Endothelial cell of coronary artery (primary cell): Measurements from ENCODE around the gene FAM169A. TPM values are rescaled to one million over a fixed set of nuclear protein-coding genes. Genes with fewer than 3 reads are reported as not detected.

ENCODE experiments used
- total RNA-seq: library from RNA; depleted of rRNA; stranded (reverse); fragments of >200 nt; gene quantifications from 2 replicates; pipeline ENCODE4 v1.2.3, GENCODE V29; 2014

The FAM169A gene, protein sequence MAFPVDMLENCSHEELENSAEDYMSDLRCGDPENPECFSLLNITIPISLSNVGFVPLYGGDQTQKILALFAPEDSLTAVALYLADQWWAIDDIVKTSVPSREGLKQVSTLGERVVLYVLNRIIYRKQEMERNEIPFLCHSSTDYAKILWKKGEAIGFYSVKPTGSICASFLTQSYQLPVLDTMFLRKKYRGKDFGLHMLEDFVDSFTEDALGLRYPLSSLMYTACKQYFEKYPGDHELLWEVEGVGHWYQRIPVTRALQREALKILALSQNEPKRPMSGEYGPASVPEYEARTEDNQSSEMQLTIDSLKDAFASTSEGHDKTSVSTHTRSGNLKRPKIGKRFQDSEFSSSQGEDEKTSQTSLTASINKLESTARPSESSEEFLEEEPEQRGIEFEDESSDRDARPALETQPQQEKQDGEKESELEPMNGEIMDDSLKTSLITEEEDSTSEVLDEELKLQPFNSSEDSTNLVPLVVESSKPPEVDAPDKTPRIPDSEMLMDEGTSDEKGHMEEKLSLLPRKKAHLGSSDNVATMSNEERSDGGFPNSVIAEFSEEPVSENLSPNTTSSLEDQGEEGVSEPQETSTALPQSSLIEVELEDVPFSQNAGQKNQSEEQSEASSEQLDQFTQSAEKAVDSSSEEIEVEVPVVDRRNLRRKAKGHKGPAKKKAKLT
- 0.28 and 0.45 TPM in 2 replicates for total RNA-seq

DNA sequence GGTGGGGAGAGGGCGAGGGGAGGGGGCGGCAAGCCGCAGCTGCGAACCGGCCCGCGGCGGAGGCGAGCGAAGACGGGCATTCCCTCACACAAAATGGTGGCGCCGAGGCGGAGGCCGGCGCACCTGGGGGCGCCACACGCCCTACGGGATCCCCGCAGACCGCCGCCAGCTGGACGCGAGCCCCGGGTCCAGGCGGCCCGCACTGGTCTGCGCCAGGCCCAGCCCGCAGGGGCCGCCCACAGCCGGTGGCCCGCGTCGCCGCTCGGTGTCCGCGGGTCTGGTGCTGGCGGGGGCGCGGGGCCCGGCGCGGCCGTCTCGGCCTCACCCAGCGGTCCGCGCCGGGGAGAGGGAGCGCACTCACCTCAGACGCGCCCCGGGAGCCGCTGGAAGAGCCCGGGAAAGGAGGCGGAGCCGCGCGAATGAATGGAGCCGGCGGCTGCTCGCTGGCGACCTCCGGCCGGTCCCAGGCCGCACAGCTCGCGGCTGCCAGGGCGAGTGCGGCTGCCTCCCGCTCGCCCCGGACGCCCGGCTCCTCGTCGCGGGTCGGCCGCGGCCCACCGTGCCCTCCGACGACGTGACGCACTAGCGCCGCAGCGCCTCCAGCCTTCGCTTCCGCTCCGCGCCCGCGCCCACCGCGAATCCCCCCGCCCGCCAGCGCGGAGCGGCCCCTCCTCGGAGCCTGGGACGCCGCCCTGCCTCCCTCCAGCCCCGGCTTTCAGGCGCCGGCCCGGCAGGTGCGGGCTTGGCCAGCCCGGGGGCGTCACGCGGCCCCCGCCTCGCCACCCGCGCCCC is at the start of gene FAM169A:
Gene FAM169A, minus strand, starts transcription at position 584 of the 792 bp plus-strand sequence. CDS start 24,711 bp downstream, outside the sequence.

GRCh38 chr5:74766849-74767578 is 99.2 kb downstream of the FAM169A start, which contains the start of the genes GFM2 and NSA2:
Gene GFM2, minus strand, starts transcription at chr5:74767117. Its CDS starts 3,375 bp downstream, at chr5:74763742.
Gene NSA2, plus strand, starts transcription at chr5:74767249. Its CDS starts 112 bp downstream, at chr5:74767361.

Other genes with a start within 250 kb of the FAM169A start
- gene ENC1, start 225.7 kb downstream of the FAM169A start, total RNA-seq: 126 and 134 TPM in 2 replicates
- 180 and 182 TPM in 2 replicates for gene HEXB, start 181.2 kb downstream of the FAM169A start, total RNA-seq
- gene GFM2, start 99.3 kb downstream of the FAM169A start, total RNA-seq: 32.5 and 39.4 TPM in 2 replicates
- 94.5 and 104 TPM in 2 replicates for gene NSA2, start 99.1 kb downstream of the FAM169A start, total RNA-seq
- gene GCNT4, start 186.2 kb upstream of the FAM169A start, total RNA-seq: 0.09 and 0.56 TPM in 2 replicates